Breast epithelium (tissue), 4 donors: Measurements from ENCODE around the gene SPATA25. TPM values are rescaled to one million over a fixed set of nuclear protein-coding genes. Genes with fewer than 3 reads are reported as not detected.

Experiments
- DNase-seq, 2 donors: peaks; one replicate each; pipeline ENCODE4 v3.0.0-alpha.2; 2019; ENCODE audit warnings: low spot score in 2 of 2
- H3K27ac ChIP-seq, 2 donors: fragments of 200-600 bp; sonication (generic) in 1 of 2; one replicate each; pipeline ENCODE4 v1.5.1; 2016 to 2019; ENCODE audit warnings: mild to moderate bottlenecking in 1 of 2
- H3K27me3 ChIP-seq, 2 donors: fragments of 200-600 bp; sonication (generic) in 1 of 2; one replicate each; pipeline versions ENCODE4 v1.5.1 to v1.6.0; 2017 to 2019; ENCODE audit warnings: control low read depth in 1 of 2, mild to moderate bottlenecking in 1 of 2
- H3K36me3 ChIP-seq: fragments of 200-600 bp; one replicate; pipeline ENCODE4 v1.5.1; 2019
- H3K4me1 ChIP-seq, 2 donors: fragments of 200-600 bp; sonication (generic); one replicate each; pipeline ENCODE4 v1.5.1; 2016 to 2019; ENCODE audit warnings: control low read depth in 1 of 2
- H3K4me3 ChIP-seq, 3 donors: fragments of 200-600 bp; sonication (generic); 1 replicate in 2 of 3; 2 replicates in 1 of 3; pipeline ENCODE4 v1.5.1; 2016 to 2019; ENCODE audit warnings: mild to moderate bottlenecking in 3 of 3, moderate library complexity in 2 of 3
- H3K9me3 ChIP-seq, 2 donors: fragments of 200-600 bp; sonication (generic) in 1 of 2; one replicate each; pipeline ENCODE4 v1.5.1; 2016 to 2019; ENCODE audit warnings: control low read depth in 1 of 2
- CTCF ChIP-seq, 3 donors: fragments of 450-650 bp; IDR thresholded peaks; one replicate each; pipeline ENCODE4 v1.5.1; 2016 to 2017; ENCODE audit warnings: antibody characterized with exemption in 3 of 3, mild to moderate bottlenecking in 3 of 3, moderate library complexity in 3 of 3
- POLR2A ChIP-seq: fragments of 450-650 bp; IDR thresholded peaks from one replicate; pipeline ENCODE4 v1.6.1; 2016; ENCODE audit warnings: antibody characterized with exemption, mild to moderate bottlenecking, moderate library complexity
- POLR2AphosphoS5 ChIP-seq, 3 donors: sonication (generic); formaldehyde crosslinking; IDR thresholded peaks; one replicate each; pipeline ENCODE4 v1.6.1; 2017; ENCODE audit warnings: antibody characterized with exemption in 3 of 3
- intact Hi-C: fragments of 100-400 bp; cut with DNase I; formaldehyde crosslinking; loops from one replicate; pipeline ENCODE4 v1.15.1; 2023; ENCODE audit warnings: low total_unique reads
- total RNA-seq, 3 donors: library from RNA; depleted of rRNA; stranded (reverse); fragments of >200 nt; gene quantifications; one replicate each; pipeline ENCODE4 v1.1.0, GENCODE V29; 2016

Gene SPATA25
- total RNA-seq, 3 donors from 2014 or later = 3.4 to 3.9 (median 3.7) TPM

DNA sequence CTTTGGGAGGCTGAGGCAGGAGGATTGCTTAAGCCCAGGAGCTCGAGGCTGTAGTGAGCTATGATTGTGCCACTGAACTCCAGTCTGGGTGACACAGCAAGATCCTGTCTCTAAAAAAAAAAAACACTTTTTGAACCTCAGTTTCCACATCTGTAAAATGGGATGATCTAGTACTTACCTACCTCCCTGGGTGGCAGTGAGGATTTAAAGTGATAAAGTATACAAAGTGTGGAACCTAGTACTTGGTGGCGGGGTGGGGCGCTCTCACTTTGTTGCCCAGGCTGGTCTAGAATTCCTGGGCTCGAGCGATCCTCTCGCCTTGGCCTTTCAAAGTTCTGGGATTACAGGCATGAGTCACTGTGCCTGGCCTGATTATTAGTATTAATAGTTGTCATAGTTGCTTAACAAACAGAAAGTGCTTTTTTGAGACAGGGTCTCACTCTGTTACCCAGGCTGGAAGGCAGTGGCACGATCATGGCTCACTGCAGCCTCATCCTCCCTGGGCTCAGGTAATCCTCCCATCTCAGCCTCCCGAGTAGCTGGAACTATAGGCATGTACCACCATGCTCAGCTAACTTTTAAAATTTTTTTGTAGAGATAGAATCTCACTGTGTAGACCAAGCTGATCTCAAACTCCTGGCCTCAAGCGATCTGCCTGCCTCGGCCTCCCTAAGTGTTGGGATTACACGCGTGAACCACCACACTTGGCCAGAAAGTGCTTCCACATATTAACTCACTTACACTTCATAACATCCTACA lies 31.5 kb upstream of the SPATA25 start:
- intact Hi-C loops = no loop called here
- H3K27me3 ChIP-seq = no peaks in the 10 kb centered on the region
- peak overlapping the region; percentile 73 to 87 for H3K27ac ChIP-seq
- H3K36me3 ChIP-seq = no peaks in the 10 kb centered on the region
- no peak overlapping the region for H3K4me3 ChIP-seq
- DNase-seq = no peak
- peaks cover 0 to 6% of the 10 kb centered on the region in 2 donors for H3K4me1 ChIP-seq
- H3K9me3 ChIP-seq = no peaks in the 10 kb centered on the region
- TF ChIP-seq POLR2A (no peak), CTCF (IDR thresholded peaks at IDR 0.05) (no peak), POLR2AphosphoS5 (IDR thresholded peaks at IDR 0.05) (no peak)

DNA sequence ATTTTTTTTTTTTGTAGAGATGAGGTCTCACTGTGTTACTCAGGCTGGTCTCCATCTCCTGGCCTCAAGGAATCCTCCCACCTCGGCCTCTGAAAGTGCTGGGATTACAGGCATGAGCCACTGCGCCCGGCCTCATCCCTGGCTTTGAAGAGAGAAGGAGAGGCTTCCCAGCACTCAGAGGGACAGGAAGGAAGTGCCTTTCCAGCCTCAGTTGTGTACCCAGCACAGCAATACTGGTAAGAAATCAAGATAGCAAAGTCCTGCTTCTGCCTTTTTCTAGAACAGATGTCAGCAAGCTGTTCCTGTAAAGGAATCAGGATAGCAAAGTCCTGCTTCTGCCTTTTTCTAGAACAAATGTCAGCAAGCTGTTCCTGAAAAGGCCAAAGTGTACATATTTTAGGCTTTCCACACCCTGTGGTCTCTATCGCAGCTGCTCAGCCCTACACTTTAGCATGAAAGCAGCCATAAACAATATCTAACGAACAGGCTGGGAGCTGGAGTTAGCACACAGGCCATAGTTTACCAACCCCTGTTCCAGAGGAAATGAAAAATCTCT lies 30.8 kb upstream of the SPATA25 start:
- Histone ChIP-seq H3K4me3 (no peak overlapping the region), H3K36me3 (no peaks in the 10 kb centered on the region), H3K9me3 (no peaks in the 10 kb centered on the region), H3K4me1 (peaks cover 0 to 4% of the 10 kb centered on the region in 2 donors), H3K27ac (peak overlapping the region; percentile 73 to 87), H3K27me3 (no peaks in the 10 kb centered on the region)
- DNase-seq = no peak
- intact Hi-C loops = no loop called here
- TF ChIP-seq POLR2AphosphoS5 (IDR thresholded peaks at IDR 0.05) (no peak), CTCF (IDR thresholded peaks at IDR 0.05) (no peak), POLR2A (no peak)

GRCh38 chr20:45917790-45918141 lies 30.3 kb upstream of the SPATA25 start:
- intact Hi-C loops = no loop called here
- Histone ChIP-seq H3K4me3 (no peak overlapping the region), H3K27ac (peak overlapping the region; percentile 73 to 87), H3K9me3 (no peaks in the 10 kb centered on the region), H3K4me1 (peaks cover 0 to 4% of the 10 kb centered on the region in 2 donors), H3K36me3 (no peaks in the 10 kb centered on the region), H3K27me3 (no peaks in the 10 kb centered on the region)
- TF ChIP-seq POLR2A = no peak
- TF ChIP-seq POLR2AphosphoS5 (IDR thresholded peaks at IDR 0.05) = no peak
- TF ChIP-seq CTCF (IDR thresholded peaks at IDR 0.05) = no peak
- DNase-seq = no peak

DNA sequence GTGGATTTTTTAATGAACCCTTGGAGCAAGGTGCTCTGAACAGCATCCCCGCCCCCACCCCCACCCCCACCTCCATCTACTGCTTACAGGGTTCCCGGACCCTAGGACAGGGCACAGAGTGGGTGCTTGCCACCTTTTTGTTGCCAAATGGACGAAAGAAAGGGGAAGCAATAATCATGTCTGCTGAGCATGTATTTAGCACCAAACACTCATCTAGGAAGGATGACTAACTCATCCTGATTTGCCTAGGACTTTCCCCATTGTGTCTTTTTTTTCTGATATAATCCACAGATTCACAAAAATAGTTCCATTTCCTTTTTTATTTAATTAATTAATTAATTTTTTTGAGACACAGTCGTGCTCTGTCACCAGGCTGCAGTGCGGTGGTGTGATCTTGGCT lies 25.7 kb upstream of the SPATA25 start:
- intact Hi-C loops = no loop called here
- H3K9me3 ChIP-seq = no peaks in the 10 kb centered on the region
- no peak overlapping the region for H3K4me3 ChIP-seq
- H3K36me3 ChIP-seq = no peaks in the 10 kb centered on the region
- H3K27ac ChIP-seq = no peak overlapping the region
- no peaks in the 10 kb centered on the region for H3K4me1 ChIP-seq
- TF ChIP-seq CTCF (IDR thresholded peaks at IDR 0.05) (no peak), POLR2AphosphoS5 (IDR thresholded peaks at IDR 0.05) (no peak), POLR2A (no peak)
- H3K27me3 ChIP-seq = no peaks in the 10 kb centered on the region
- DNase-seq = no peak

- Histone ChIP-seq H3K4me3 (peak overlapping the region; percentile 58 to 77 (median 61)), H3K4me1 (no peaks in the 10 kb centered on the region), H3K27ac (peak overlapping the region; percentile 75 to 92), H3K9me3 (no peaks in the 10 kb centered on the region), H3K27me3 (no peaks in the 10 kb centered on the region), H3K36me3 (no peaks in the 10 kb centered on the region)
- TF ChIP-seq CTCF (IDR thresholded peaks at IDR 0.05) = no peak
- TF ChIP-seq POLR2A = no peak
- TF ChIP-seq POLR2AphosphoS5 (IDR thresholded peaks at IDR 0.05) = no peak
- no peak for DNase-seq
- intact Hi-C loops = no loop called here
These were observed 24.9 kb upstream of the SPATA25 start for GRCh38 chr20:45912344-45912682.
